AG09309 (cell line): ENCODE data around the gene ATP6V0D1.

Experiments
- DNase-seq: peaks from one replicate; pipeline ENCODE4 v3.0.0-alpha.2; 2010; ENCODE audit warnings: low read depth
- H3K4me3 ChIP-seq: 2 replicates; pipeline ENCODE4 v1.5.1; 2011; ENCODE audit warnings: mild to moderate bottlenecking, low read depth, low read length, moderate library complexity; ENCODE audit not compliant: control insufficient read depth
- TF ChIP-seq, protein P1 (sequence below): IDR thresholded peaks from 2 replicates; pipeline ENCODE4 v1.5.1; 2011; ENCODE audit warnings: mild to moderate bottlenecking, low read depth, low read length, inconsistent platforms; ENCODE audit not compliant: insufficient read depth, control insufficient read depth; ENCODE audit errors: missing control alignments

Gene ATP6V0D1

GRCh38 chr16:67432506-67432890 is 48.5 kb downstream of the ATP6V0D1 start:
- DNase-seq: no peak
- TF ChIP-seq, protein P1, sequence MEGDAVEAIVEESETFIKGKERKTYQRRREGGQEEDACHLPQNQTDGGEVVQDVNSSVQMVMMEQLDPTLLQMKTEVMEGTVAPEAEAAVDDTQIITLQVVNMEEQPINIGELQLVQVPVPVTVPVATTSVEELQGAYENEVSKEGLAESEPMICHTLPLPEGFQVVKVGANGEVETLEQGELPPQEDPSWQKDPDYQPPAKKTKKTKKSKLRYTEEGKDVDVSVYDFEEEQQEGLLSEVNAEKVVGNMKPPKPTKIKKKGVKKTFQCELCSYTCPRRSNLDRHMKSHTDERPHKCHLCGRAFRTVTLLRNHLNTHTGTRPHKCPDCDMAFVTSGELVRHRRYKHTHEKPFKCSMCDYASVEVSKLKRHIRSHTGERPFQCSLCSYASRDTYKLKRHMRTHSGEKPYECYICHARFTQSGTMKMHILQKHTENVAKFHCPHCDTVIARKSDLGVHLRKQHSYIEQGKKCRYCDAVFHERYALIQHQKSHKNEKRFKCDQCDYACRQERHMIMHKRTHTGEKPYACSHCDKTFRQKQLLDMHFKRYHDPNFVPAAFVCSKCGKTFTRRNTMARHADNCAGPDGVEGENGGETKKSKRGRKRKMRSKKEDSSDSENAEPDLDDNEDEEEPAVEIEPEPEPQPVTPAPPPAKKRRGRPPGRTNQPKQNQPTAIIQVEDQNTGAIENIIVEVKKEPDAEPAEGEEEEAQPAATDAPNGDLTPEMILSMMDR: no peak
- H3K4me3 ChIP-seq: no peak overlapping the region

- TF ChIP-seq, protein P1: no peak
- peak overlapping the region; percentile 35; the same call in 1 of the 2 replicates for H3K4me3 ChIP-seq
- DNase-seq: no peak
Measured at GRCh38 chr16:67431775-67432505, 49.0 kb downstream of the ATP6V0D1 start.

- DNase-seq: no peak
- TF ChIP-seq, protein P1: no peak
- H3K4me3 ChIP-seq: peak within 1 kb of the TSS; percentile 35
Measured at GRCh38 chr16:67430977-67431774, 49.8 kb downstream of the ATP6V0D1 start, which contains the start of gene HSD11B2. Gene HSD11B2, plus strand, starts transcription at chr16:67431121. Its CDS starts 128 bp downstream, at chr16:67431249.

DNA sequence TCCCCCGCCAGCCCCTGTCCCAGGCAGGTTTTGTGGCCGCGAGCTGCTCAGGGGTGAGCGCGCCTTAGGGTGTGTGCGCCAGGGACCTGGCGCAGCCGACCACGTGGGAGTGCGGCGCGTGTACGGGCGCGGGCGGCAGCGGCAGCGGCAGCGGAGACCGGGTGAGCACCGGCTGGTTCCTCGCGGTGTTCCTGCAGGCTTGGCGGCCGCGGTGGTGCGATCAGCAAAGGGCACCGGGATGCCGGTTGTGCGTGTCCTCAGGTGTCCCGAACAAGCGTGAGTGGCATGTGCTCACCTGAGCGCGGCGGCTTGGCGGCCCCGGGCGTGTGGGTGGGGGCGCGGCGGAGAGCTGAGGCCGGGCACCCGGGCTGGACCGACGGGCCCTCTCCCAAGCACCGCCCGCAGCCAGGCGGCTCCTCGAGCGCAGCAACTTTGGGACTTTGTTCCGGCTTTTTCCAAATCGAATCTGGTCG is 50.4 kb downstream of the ATP6V0D1 start:
- DNase-seq: no peak

GRCh38 chr16:67429799-67430503 is 51.0 kb downstream of the ATP6V0D1 start:
- H3K4me3 ChIP-seq: no peak overlapping the region
- DNase-seq: no peak

More for the DNA sequence above, 50.4 kb downstream of the ATP6V0D1 start:
- H3K4me3 ChIP-seq: peak overlapping the region; percentile 17; the same call in 1 of the 2 replicates
- TF ChIP-seq, protein P1: no peak

More at GRCh38 chr16:67429799-67430503, 51.0 kb downstream of the ATP6V0D1 start:
- TF ChIP-seq, protein P1: no peak
